ENCODE results near the gene PSMD4. TPM values are rescaled to one million over a fixed set of nuclear protein-coding genes. Genes with fewer than 3 reads are reported as not detected.

The PSMD4 gene
- total and polyA plus RNA-seq, 10 donors = 90.8 to 180 (median 133) TPM

DNA sequence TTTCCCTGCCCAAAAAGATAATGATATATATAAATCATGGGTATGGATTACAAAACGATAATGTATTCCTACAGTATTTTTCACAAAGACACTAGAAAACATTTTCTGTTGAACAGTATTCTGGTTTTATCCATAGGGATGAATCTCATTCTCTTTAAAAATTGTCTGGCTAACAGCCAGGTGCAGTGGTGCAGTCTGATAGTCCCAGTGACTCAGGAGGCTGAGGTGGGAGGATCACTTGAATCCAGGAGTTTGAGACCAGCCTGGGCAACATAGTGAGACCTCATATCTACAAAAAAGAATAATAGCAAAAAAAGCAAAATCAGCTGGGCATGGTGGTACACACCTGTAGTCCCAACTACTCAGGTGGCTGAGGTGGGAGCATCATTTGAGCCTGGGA lies 32.9 kb upstream of the PSMD4 start:
- Histone ChIP-seq H3K27me3 (replicated peaks in 1 of 7) (no peaks in the 10 kb centered on the region), H3K4me1 (peaks cover 0 to 19% (median 3%) of the 10 kb centered on the region in 6 donors), H3K36me3 (peaks cover 0 to 90% (median 15%) of the 10 kb centered on the region in 6 donors), H3K4me3 (no peak overlapping the region), H3K9me3 (no peaks in the 10 kb centered on the region), H3K27ac (no peak overlapping the region)
- TF ChIP-seq, protein P1, sequence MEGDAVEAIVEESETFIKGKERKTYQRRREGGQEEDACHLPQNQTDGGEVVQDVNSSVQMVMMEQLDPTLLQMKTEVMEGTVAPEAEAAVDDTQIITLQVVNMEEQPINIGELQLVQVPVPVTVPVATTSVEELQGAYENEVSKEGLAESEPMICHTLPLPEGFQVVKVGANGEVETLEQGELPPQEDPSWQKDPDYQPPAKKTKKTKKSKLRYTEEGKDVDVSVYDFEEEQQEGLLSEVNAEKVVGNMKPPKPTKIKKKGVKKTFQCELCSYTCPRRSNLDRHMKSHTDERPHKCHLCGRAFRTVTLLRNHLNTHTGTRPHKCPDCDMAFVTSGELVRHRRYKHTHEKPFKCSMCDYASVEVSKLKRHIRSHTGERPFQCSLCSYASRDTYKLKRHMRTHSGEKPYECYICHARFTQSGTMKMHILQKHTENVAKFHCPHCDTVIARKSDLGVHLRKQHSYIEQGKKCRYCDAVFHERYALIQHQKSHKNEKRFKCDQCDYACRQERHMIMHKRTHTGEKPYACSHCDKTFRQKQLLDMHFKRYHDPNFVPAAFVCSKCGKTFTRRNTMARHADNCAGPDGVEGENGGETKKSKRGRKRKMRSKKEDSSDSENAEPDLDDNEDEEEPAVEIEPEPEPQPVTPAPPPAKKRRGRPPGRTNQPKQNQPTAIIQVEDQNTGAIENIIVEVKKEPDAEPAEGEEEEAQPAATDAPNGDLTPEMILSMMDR (IDR thresholded peaks at IDR 0.05 in 8 of 11, conservative IDR thresholded peaks at IDR 0.05 in 3 of 11) = no peak
- TF ChIP-seq POLR2AphosphoS5 (IDR thresholded peaks at IDR 0.05) (no peak), POLR2A (IDR thresholded peaks at IDR 0.05) (no peak)
- no peak for DNase-seq
- intact Hi-C loops (cut with DNase I; ENCODE audit: low total_unique reads) = no loop called here
- WGBS, 5 donors = 83 to 98% (median 93%) methylated on average over 1 of the region's 1 CpG

- H3K9me3 ChIP-seq = no peaks in the 10 kb centered on the region
- WGBS, 5 donors = 86 to 96% (median 90%) methylated on average over 4 of the region's 4 CpGs
- intact Hi-C loops (cut with DNase I; ENCODE audit: low total_unique reads) = no loop called here
- no peak overlapping the region for H3K27ac ChIP-seq
- no peak for DNase-seq
- no peaks in the 10 kb centered on the region for H3K27me3 ChIP-seq (replicated peaks in 1 of 7)
- H3K4me3 ChIP-seq = no peak overlapping the region
- peaks cover 0 to 13% (median 2%) of the 10 kb centered on the region in 6 donors for H3K4me1 ChIP-seq
- peaks cover 0 to 95% (median 20%) of the 10 kb centered on the region in 6 donors for H3K36me3 ChIP-seq
- TF ChIP-seq, protein P1 (IDR thresholded peaks at IDR 0.05 in 8 of 11, conservative IDR thresholded peaks at IDR 0.05 in 3 of 11) = no peak
- TF ChIP-seq POLR2AphosphoS5 (IDR thresholded peaks at IDR 0.05) (no peak), POLR2A (IDR thresholded peaks at IDR 0.05) (no peak)
These were observed 32.4 kb upstream of the PSMD4 start for GRCh38 chr1:151222130-151222529.

- peaks cover 0 to 100% (median 98%) of the 10 kb centered on the region in 6 donors for H3K36me3 ChIP-seq
- no peak for DNase-seq
- H3K4me3 ChIP-seq = no peak overlapping the region
- H3K27ac ChIP-seq = no peak overlapping the region
- H3K4me1 ChIP-seq = peaks cover 0 to 12% (median 0%) of the 10 kb centered on the region in 6 donors
- no peaks in the 10 kb centered on the region for H3K27me3 ChIP-seq (replicated peaks in 1 of 7)
- intact Hi-C loops (cut with DNase I; ENCODE audit: low total_unique reads) = no loop called here
- 79 to 95% (median 90%) methylated on average over 6 of the region's 6 CpGs for WGBS, 5 donors
- H3K9me3 ChIP-seq = no peaks in the 10 kb centered on the region
- TF ChIP-seq, protein P1 (IDR thresholded peaks at IDR 0.05 in 8 of 11, conservative IDR thresholded peaks at IDR 0.05 in 3 of 11) = no peak
- no peak for TF ChIP-seq POLR2AphosphoS5 (IDR thresholded peaks at IDR 0.05)
- TF ChIP-seq POLR2A (IDR thresholded peaks at IDR 0.05) = no peak
These were observed 19.3 kb upstream of the PSMD4 start for GRCh38 chr1:151235235-151235634.

DNA sequence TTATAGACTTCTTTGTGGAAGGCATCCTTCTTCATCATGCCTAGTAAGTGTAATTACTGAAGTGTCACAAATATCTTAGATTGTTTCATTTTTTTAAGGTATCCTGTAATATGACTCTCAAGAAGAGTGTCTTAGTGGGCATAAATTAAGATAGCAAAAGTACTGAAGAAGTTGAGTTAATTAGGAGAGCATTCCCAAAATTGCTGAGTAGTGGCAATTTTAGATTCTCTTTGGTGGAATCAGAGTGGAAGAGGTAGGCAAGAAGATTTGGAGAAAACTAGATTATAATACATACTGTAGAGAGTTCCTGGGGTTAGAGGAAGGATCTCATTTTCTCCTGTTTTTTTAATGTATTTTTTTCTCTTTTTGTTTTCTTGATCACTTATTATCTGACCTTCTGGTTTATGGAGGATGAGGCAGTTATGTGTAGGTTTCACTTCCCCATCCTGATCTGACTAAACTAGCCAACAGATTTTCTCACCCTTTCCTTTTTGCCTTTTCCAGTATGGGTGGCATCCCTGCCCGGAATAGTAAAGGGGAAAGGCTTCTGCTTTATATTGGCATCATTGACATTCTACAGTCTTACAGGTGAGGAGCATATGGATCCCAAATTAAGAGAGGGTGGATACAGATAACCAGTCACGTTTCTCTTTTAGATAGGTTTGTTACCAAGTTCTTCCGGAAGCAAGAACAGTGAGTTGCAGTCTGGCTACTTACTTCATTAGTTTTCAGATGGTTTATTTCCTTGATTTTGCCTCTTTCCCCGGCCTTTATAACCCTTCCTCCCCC lies 16.7 kb upstream of the PSMD4 start:
- TF ChIP-seq POLR2AphosphoS5 (IDR thresholded peaks at IDR 0.05) (no peak), POLR2A (IDR thresholded peaks at IDR 0.05) (no peak)
- TF ChIP-seq, protein P1 (IDR thresholded peaks at IDR 0.05 in 8 of 11, conservative IDR thresholded peaks at IDR 0.05 in 3 of 11) = no peak
- Histone ChIP-seq H3K4me1 (peaks cover 0 to 12% (median 0%) of the 10 kb centered on the region in 6 donors), H3K27me3 (replicated peaks in 1 of 7) (no peaks in the 10 kb centered on the region), H3K36me3 (peaks cover 0 to 100% (median 98%) of the 10 kb centered on the region in 6 donors), H3K27ac (peak overlapping the region in 3 of 8 donors; percentile 3 to 37 (median 11)), H3K4me3 (no peak overlapping the region), H3K9me3 (no peaks in the 10 kb centered on the region)
- DNase-seq = no peak
- 75 to 94% (median 86%) methylated on average over 4 of the region's 4 CpGs for WGBS, 5 donors
- intact Hi-C loops (cut with DNase I; ENCODE audit: low total_unique reads) = no loop called here
